GM19099 (cell line): ENCODE data around the gene DYNLT3.

Experiments
- POLR2A ChIP-seq: IDR thresholded peaks from 3 replicates; pipeline ENCODE4 v1.6.1; 2011; ENCODE audit warnings: low read depth; ENCODE audit not compliant: insufficient read length; ENCODE audit errors: extremely low read depth

DYNLT3 gene

DNA sequence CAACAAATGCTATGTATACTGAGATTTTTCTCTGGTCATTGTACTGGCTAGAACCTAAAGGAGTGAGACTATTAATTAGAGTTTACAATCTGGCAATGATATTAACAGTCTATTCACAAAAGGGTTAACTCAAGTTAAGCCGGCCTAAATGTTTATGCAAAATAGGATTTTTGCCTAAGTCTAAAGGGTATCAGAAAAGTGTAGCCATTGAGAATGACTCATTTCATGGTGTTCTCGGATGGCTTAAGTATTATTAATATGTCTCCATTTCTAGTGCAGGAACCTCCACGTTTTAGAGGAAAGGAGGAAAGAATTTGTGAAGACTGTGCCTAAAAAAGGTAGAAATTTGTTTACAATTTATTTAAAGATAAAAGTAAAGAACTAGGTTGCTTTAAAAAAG is 29.8 kb downstream of the DYNLT3 start:
- no peak for TF ChIP-seq POLR2A

DNA sequence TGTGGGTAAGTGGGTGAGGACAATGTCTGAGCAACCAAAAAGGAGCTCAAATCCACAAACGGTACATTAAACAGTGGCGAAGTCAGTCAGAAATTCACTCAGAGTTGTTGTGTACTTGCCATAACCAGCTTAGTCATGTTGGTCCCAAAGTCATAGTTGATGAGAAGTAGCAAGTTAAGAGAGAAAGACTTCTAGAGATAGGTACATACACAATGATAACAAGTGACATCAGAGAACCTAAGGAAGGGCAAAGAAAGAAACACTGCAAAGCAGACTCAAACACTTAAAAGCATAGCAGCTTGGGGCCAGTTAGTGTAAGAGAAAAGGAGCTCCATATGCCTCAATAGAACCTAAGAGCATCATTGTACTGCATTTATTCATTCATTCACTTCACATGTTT is 30.2 kb downstream of the DYNLT3 start:
- no peak for TF ChIP-seq POLR2A

DNA sequence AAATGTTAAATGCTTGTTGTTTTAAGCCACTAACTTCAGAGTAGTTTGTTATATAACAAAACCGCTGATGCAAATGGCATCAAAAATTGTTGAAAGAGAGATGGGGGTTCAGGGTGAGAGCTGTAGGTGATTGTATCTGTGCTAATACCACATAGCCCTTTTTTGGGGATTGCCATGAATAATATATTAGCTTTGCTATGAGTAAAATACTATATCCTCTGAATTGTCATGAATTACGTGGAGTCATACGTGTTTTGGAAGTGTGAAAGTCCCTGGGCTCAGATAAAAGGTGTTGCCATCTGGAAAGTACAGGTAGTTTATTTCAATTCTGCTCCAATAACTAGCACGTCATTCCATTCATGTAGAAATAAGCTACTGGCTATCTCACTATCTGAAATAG is 30.6 kb downstream of the DYNLT3 start:
- no peak for TF ChIP-seq POLR2A

DNA sequence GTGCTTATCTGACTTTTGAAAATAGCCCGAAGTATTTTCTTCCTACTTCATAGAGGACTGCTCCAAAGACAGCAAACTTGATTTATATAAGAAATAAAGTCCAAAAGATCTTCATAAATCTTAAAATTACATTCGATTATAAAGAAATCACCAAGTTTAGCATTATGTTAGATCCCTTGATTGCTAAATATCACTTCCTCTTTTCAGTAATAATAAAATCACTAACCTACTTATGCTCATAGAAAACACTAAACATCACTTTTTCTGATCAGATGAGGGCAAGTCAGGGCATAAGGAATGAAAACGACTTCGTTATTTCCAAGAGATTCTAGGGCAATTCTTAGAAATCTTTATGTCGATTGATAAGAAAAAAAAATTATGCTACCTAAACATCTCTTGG is 32.0 kb downstream of the DYNLT3 start:
- TF ChIP-seq POLR2A: no peak

DNA sequence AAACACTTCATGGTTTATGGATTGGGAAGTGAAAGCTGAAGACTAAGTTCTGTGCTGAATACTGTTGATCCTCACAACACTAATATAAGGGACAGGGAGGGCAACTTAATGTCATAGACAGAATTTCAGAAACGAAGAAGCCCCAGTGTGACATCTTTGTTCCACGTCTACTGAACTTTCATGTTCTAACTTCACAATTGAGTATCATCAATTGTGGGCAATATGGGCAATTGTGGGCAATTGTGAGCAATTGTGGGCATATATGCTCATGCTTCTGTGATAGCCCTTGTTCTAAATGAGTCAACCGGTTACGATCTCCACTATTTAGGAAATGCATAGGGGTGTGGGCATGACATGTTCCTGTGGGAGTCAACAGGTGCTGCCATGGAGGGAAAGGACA is 33.8 kb downstream of the DYNLT3 start:
- TF ChIP-seq POLR2A: no peak

DNA sequence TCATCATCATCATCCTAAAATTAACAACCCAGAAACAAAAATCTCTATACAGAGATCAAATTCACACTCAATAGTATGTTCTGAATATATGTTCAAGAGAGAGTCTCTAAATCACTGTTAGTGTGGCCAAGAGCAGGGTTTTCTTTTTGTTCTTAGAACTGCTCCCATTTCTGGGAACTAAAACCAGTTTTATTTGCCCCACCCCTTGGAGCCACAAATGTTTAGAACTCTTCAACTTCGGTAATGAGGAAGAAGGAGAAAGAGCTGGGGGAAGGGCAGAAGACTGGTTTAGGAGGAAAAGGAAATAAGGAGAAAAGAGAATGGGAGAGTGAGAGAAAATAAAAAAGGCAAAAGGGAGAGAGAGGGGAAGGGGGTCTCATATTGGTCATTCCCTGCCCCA is 35.3 kb downstream of the DYNLT3 start:
- no peak for TF ChIP-seq POLR2A

DNA sequence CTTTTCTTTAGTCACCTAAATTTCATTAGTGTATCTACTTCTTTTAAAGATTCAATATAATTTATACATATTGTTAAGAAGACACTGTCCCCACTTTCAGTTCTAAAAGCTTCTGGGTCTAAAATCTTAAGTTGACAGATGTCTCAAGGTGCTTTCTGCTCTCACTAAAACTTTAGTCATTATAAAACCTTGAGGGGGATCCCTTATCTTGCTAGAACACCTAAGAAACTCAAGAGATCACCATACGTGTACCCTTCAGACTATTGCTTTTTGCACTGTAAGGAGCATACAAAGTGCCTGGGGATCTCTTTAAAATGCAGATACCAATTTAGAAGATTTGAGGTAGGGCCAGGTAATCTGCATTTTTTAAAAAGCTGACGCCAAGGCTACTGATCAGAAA is 37.4 kb downstream of the DYNLT3 start:
- no peak for TF ChIP-seq POLR2A

DNA sequence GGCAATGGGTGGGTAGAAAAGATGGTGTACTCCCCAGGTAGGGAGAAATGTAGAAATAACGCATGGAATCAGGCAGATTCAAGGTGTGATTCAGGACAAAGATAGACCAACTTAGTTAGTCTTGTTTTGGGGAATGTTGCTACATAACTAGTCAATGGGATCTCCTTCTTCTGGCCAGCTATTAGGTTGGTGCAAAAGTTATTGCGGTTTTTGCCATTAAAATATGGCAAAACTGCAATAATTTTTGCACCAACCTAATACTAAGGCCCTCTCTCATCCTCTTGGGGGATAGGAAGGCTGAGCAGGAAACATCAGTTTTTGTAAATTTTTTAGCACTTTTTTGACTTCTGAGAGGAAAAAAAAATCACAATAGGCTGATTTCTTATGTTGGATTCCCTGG is 44.3 kb downstream of the DYNLT3 start:
- TF ChIP-seq POLR2A: no peak

DNA sequence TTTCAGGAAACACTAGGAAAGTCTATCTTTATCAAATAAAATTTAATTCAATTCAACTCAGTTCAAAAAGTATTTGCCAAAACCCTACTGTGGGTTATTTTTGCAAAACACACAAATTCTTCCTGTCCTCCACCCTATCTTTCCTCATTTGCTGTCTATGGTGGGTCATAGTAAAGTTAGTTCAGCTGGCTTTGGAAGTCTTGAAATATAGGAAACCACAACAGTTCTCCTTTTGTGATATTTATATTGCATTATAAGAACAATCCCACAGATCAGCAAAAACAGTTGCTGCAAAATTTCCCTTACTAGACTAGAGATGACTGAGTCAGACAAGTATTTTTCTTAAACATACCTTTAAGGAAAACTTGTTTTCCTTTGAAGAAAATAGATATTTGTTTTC is 45.3 kb downstream of the DYNLT3 start:
- no peak for TF ChIP-seq POLR2A

DNA sequence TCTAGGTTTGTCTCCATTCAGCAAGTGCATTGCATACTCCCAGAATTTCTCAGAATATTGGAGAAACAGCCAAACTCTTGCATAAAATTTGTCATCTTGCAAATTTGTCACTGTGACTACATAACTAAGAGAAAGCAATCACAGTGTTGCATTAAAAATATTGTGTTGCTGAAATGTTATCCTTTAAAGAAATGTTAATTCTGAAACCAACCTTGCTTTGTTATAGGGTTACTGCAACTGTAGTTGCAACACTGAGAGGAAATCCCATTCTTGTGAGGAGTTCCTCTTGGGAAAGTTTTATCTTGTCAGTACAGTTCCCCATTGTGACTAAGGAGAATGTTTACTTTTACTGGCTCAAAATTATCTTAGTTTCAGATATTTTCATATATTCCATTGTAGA is 46.7 kb downstream of the DYNLT3 start:
- no peak for TF ChIP-seq POLR2A

DNA sequence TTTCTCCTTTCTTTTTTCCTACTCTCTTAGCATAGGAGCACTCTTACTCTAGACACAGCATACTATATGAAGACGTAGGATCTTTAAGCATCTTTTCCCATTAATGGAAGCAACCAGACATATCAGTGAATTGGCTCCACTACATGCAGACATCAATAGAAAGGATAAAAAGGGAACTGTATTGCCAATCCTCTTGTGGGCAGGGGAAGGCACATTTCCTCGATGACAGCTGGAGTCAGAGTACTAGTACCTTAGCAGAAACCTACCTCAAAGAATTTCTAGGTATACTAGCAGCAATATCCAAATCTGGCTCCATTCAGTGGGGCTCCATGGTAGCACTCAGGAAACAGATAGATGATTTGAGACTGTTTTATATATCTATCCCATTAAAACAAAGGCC is 47.4 kb downstream of the DYNLT3 start:
- no peak for TF ChIP-seq POLR2A

DNA sequence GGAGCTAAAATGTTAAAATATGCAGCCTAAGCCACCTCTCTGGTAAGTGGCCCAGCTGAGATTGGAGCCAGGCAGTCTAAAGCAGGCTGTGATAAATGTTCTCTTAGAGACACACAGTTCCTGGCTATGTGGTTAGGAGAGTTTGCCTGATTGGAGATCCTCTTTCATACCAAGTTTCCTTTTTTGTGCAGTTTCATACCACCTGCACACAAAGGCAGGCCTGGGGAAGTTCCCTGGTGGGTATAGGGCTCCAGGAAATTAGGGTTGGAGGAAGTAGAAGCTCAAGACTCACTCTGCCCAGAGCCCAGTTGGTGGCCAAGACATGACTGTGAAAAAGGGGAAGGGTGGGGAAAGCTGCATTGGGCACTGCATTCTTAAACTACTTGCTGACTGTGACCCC is 50.6 kb downstream of the DYNLT3 start:
- TF ChIP-seq POLR2A: no peak

DNA sequence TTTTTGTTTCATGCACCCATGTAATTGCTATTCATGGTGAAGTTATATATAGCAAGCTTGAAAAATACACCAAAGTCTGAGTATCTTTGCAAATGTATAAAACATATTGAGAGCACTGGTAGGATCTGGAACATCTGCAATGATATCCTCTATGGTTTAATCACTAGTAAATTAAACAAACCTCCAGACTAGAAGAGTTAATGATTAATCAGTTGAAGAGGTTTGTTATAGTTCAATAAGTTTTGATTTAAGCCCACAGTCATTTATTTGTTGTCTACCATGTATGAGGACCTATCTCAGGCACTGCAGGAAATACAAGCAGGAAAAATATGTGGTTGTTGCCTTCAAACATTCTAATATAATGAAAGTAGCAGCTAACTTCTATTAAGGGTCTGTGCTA is 51.1 kb downstream of the DYNLT3 start:
- no peak for TF ChIP-seq POLR2A
